ENCODE results near the gene EMID1.

Gene EMID1

GRCh38 chr22:29302681-29303465 lies 97.2 kb downstream of the EMID1 start:
- Histone ChIP-seq H3K27me3 (ENCODE audit: control insufficient read depth, insufficient read depth, low read length) (no peaks in the 10 kb centered on the region), H3K36me3 (ENCODE audit: control insufficient read depth, insufficient read depth, low read length) (peaks cover 24% of the 10 kb centered on the region), H3K4me3 (ENCODE audit: low read length) (no peak overlapping the region), H3K9ac (ENCODE audit: low read length) (no peak overlapping the region), H3K4me1 (ENCODE audit: control insufficient read depth, insufficient read depth, low read length) (peaks cover 11% of the 10 kb centered on the region), H3K27ac (ENCODE audit: low read depth, low read length) (peak overlapping the region; percentile 40)

GRCh38 chr22:29305836-29306174 lies 100.1 kb downstream of the EMID1 start:
- peak overlapping the region; percentile 93 for H3K4me3 ChIP-seq (ENCODE audit: low read length)
- H3K9ac ChIP-seq (ENCODE audit: low read length), result no peak overlapping the region

GRCh38 chr22:29306175-29306834 lies 100.6 kb downstream of the EMID1 start, which contains the start of gene GAS2L1:
GAS2L1 (plus strand) TSS chr22:29306650; CDS start chr22:29308106, 1,456 bp downstream.
- no peaks in the 10 kb centered on the region for H3K27me3 ChIP-seq (ENCODE audit: control insufficient read depth, insufficient read depth, low read length)
- peak within 1 kb of the TSS; percentile 62 for H3K9ac ChIP-seq (ENCODE audit: low read length)
- H3K36me3 ChIP-seq (ENCODE audit: control insufficient read depth, insufficient read depth, low read length), result no peaks in the 10 kb centered on the region
- peaks cover 35% of the 10 kb centered on the region for H3K4me1 ChIP-seq (ENCODE audit: control insufficient read depth, insufficient read depth, low read length)
- H3K27ac ChIP-seq (ENCODE audit: low read depth, low read length), result peak within 1 kb of the TSS; percentile 82
- H3K4me3 ChIP-seq (ENCODE audit: low read length), result peak within 1 kb of the TSS; percentile 93

More at GRCh38 chr22:29305836-29306174, 100.1 kb downstream of the EMID1 start:
- Histone ChIP-seq H3K36me3 (ENCODE audit: control insufficient read depth, insufficient read depth, low read length) (peaks cover 3% of the 10 kb centered on the region), H3K27me3 (ENCODE audit: control insufficient read depth, insufficient read depth, low read length) (no peaks in the 10 kb centered on the region), H3K4me1 (ENCODE audit: control insufficient read depth, insufficient read depth, low read length) (peaks cover 30% of the 10 kb centered on the region), H3K27ac (ENCODE audit: low read depth, low read length) (peak overlapping the region; percentile 14)

GRCh38 chr22:29306835-29307595 lies 101.3 kb downstream of the EMID1 start:
- peak overlapping the region; percentile 62 for H3K9ac ChIP-seq (ENCODE audit: low read length)
- H3K4me1 ChIP-seq (ENCODE audit: control insufficient read depth, insufficient read depth, low read length), result peaks cover 35% of the 10 kb centered on the region
- peak overlapping the region; percentile 82 for H3K27ac ChIP-seq (ENCODE audit: low read depth, low read length)
- H3K36me3 ChIP-seq (ENCODE audit: control insufficient read depth, insufficient read depth, low read length), result no peaks in the 10 kb centered on the region
- no peaks in the 10 kb centered on the region for H3K27me3 ChIP-seq (ENCODE audit: control insufficient read depth, insufficient read depth, low read length)
- peak overlapping the region; percentile 93 for H3K4me3 ChIP-seq (ENCODE audit: low read length)

- peak overlapping the region; percentile 62 for H3K9ac ChIP-seq (ENCODE audit: low read length)
- H3K4me1 ChIP-seq (ENCODE audit: control insufficient read depth, insufficient read depth, low read length), result peaks cover 35% of the 10 kb centered on the region
- H3K36me3 ChIP-seq (ENCODE audit: control insufficient read depth, insufficient read depth, low read length), result no peaks in the 10 kb centered on the region
- no peaks in the 10 kb centered on the region for H3K27me3 ChIP-seq (ENCODE audit: control insufficient read depth, insufficient read depth, low read length)
- peak overlapping the region; percentile 93 for H3K4me3 ChIP-seq (ENCODE audit: low read length)
- peak overlapping the region; percentile 82 for H3K27ac ChIP-seq (ENCODE audit: low read depth, low read length)
Measured at GRCh38 chr22:29307596-29308147, 102.0 kb downstream of the EMID1 start.

- peaks cover 4% of the 10 kb centered on the region for H3K27me3 ChIP-seq (ENCODE audit: control insufficient read depth, insufficient read depth, low read length)
- H3K9ac ChIP-seq (ENCODE audit: low read length), result no peak overlapping the region
- H3K4me1 ChIP-seq (ENCODE audit: control insufficient read depth, insufficient read depth, low read length), result peaks cover 36% of the 10 kb centered on the region
- H3K4me3 ChIP-seq (ENCODE audit: low read length), result peak overlapping the region; percentile 93
- H3K27ac ChIP-seq (ENCODE audit: low read depth, low read length), result peak overlapping the region; percentile 82
- H3K36me3 ChIP-seq (ENCODE audit: control insufficient read depth, insufficient read depth, low read length), result no peaks in the 10 kb centered on the region
Measured at GRCh38 chr22:29308148-29308790, 102.6 kb downstream of the EMID1 start.

- peaks cover 39% of the 10 kb centered on the region for H3K4me1 ChIP-seq (ENCODE audit: control insufficient read depth, insufficient read depth, low read length)
- H3K9ac ChIP-seq (ENCODE audit: low read length), result no peak overlapping the region
- H3K27ac ChIP-seq (ENCODE audit: low read depth, low read length), result peak overlapping the region; percentile 82
- H3K4me3 ChIP-seq (ENCODE audit: low read length), result peak overlapping the region; percentile 37
- H3K36me3 ChIP-seq (ENCODE audit: control insufficient read depth, insufficient read depth, low read length), result no peaks in the 10 kb centered on the region
- H3K27me3 ChIP-seq (ENCODE audit: control insufficient read depth, insufficient read depth, low read length), result peaks cover 5% of the 10 kb centered on the region
Measured at GRCh38 chr22:29308791-29309262, 103.1 kb downstream of the EMID1 start.

All from rectal smooth muscle tissue (tissue), 1 donor.